ENCODE data around the gene GPAT3.

The GPAT3 gene

GRCh38 chr4:83585982-83586508 is 50.1 kb downstream of the GPAT3 start:
- no peak for TF ChIP-seq CTCF (IDR thresholded peaks at IDR 0.05; ENCODE audit: extremely low read depth, missing control alignments)
- no peak for DNase-seq (ENCODE audit: low spot score)

- TF ChIP-seq CTCF (IDR thresholded peaks at IDR 0.05; ENCODE audit: extremely low read depth, missing control alignments) = no peak
- DNase-seq (ENCODE audit: low spot score) = no peak
Observed at GRCh38 chr4:83589279-83589678, 53.4 kb downstream of the GPAT3 start.

GRCh38 chr4:83591056-83591455 is 55.1 kb downstream of the GPAT3 start:
- TF ChIP-seq CTCF (IDR thresholded peaks at IDR 0.05; ENCODE audit: extremely low read depth, missing control alignments) = no peak
- DNase-seq (ENCODE audit: low spot score) = no peak

GRCh38 chr4:83591730-83592129 is 55.8 kb downstream of the GPAT3 start:
- no peak for TF ChIP-seq CTCF (IDR thresholded peaks at IDR 0.05; ENCODE audit: extremely low read depth, missing control alignments)

GRCh38 chr4:83599183-83599582 is 63.3 kb downstream of the GPAT3 start:
- TF ChIP-seq CTCF (IDR thresholded peaks at IDR 0.05; ENCODE audit: extremely low read depth, missing control alignments) = no peak
- no peak for DNase-seq (ENCODE audit: low spot score)

More at GRCh38 chr4:83591730-83592129, 55.8 kb downstream of the GPAT3 start:
- DNase-seq (ENCODE audit: low spot score) = no peak

- DNase-seq (ENCODE audit: low spot score) = no peak
- TF ChIP-seq CTCF (IDR thresholded peaks at IDR 0.05; ENCODE audit: extremely low read depth, missing control alignments) = no peak
Observed at GRCh38 chr4:83603129-83603528, 67.2 kb downstream of the GPAT3 start.

GRCh38 chr4:83604321-83604720 is 68.4 kb downstream of the GPAT3 start:
- DNase-seq (ENCODE audit: low spot score) = no peak
- no peak for TF ChIP-seq CTCF (IDR thresholded peaks at IDR 0.05; ENCODE audit: extremely low read depth, missing control alignments)

All from GM20000 (cell line).